Activated CD4-positive, alpha-beta T cell treated with anti-CD3 and anti-CD28 coated beads, Interleukin-2, Interleukin-4, amounts not matched to agents 100 ng/mL and 50 ng/mL, durations not matched to agents 16 hours and 8 hours (primary cell): ENCODE data around the gene RETN.

Experiments used
- DNase-seq: peaks from one replicate; pipeline ENCODE4 v3.0.0-alpha.2; 2020; ENCODE audit warnings: low spot score

The RETN gene

DNA sequence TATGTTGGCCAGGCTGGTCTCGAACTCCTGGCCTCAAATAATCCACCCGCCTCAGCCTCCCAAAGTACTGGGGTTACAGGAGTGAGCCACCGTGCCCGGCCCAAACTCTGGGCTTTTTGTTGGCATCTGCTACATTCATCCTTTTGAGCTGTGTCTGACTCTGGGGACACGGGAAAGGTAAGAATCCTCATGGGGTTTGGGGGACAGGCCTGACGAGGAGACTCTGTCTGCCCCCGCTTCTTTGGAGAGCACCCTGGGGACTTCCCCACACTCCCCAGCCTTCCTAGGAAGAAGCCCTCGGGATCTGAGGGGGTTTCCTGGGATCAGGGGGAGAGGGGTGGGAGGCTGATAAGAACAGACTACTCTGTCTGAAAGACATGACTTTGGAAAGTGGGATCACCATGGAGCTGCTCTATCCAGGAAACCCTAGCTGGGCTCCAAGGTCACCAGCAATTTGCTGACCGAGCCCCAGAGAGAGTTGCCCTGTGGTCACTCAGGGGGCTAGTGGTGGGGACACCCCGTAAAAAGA is 41.1 kb downstream of the RETN start:
- no peak for DNase-seq

- no peak for DNase-seq
These were observed 41.8 kb downstream of the RETN start for GRCh38 chr19:7710616-7711015.

DNA sequence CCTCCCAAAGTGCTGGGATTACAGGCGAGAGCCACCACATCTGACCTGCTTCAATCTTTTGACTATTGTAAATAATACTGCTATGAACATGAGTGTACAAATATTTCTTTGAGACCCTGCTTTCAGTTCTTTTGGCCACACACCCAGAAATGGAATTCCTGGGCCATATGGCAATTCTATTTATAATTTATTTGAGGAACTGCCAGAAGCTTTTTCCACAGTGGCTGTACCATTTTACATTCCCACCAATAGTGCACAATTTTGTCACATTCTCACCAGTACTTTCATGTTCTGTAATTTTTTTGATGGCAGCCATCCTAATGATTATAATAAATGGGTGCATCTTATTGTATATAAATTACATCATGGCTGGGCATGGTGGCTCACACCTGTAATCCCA is 46.8 kb downstream of the RETN start:
- DNase-seq: no peak

- no peak for DNase-seq
These were observed 47.9 kb downstream of the RETN start for GRCh38 chr19:7716762-7717161.

GRCh38 chr19:7718668-7719067 is 49.8 kb downstream of the RETN start:
- DNase-seq: no peak
